ENCODE measurements around the gene FGF14.

DNA sequence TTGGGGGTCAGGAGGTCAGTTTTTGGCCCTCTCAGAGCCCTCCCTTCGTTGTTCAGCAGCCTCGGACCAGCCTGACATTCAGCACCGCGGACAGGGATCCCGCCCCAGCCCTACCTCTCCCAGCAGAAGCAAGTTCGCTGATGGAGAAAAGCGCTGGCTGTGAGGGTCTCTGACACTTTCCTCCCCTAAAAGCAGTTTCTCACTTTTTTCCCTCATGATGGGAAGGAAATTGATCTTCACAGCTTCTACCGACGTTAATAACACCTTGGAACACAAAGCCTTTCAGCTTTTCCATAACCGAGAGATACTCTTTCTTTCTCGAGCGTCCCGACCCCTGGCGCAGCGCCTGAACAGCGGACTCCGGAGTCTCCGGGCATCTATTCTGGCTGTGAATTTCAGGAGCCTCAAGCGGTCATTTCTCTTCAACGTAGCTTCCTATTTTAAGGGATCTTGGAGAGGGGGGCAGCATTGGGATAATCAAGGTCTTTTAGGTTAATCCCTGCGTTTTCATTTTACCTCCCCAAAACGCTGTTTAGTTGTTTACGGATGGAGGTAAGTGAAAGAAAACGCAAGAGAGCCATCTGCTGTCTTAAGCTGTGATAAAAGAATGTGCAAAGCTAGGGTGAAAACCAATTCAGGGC, 482.2 kb downstream of the FGF14 start:
- no peak for TF ChIP-seq POLR2A (IDR thresholded peaks at IDR 0.05)
- TF ChIP-seq CTCF (IDR thresholded peaks at IDR 0.05): no peak
- no peak for TF ChIP-seq EP300 (IDR thresholded peaks at IDR 0.05)
